Neural cell (in vitro differentiated cells): ENCODE measurements around the gene CDH1. TPM values are rescaled to one million over a fixed set of nuclear protein-coding genes. Genes with fewer than 3 reads are reported as not detected.

Experiments
- H2AFZ ChIP-seq: fragments of 200-600, 300-800 bp; sonication (generic), shearing (Covaris generic); 2 replicates; pipeline ENCODE4 v1.6.0; 2014; ENCODE audit warnings: low read depth, mild to moderate bottlenecking, antibody characterized with exemption, low read length, moderate library complexity
- H3F3A ChIP-seq: fragments of 200-600 bp; shearing (Covaris generic); 2 replicates; pipeline ENCODE4 v1.6.1; 2016; ENCODE audit warnings: mild to moderate bottlenecking, moderate library complexity, mixed read lengths, antibody characterized with exemption, low read length; ENCODE audit not compliant: insufficient read depth, poor library complexity, severe bottlenecking
- H3K27ac ChIP-seq: fragments of 200-600, 300-800 bp; sonication (generic), shearing (Covaris generic); 2 replicates; pipeline ENCODE4 v1.5.1; 2014; ENCODE audit warnings: mild to moderate bottlenecking, low read length, moderate library complexity
- H3K27me3 ChIP-seq: fragments of 300-800, 200-600 bp; sonication (generic), shearing (Covaris generic); 2 replicates; pipeline ENCODE4 v1.6.0; 2014; ENCODE audit warnings: mild to moderate bottlenecking, low read depth, low read length, moderate library complexity; ENCODE audit not compliant: insufficient read depth
- H3K36me3 ChIP-seq: fragments of 300-800, 200-600 bp; sonication (generic), shearing (Covaris generic); 2 replicates; pipeline ENCODE4 v1.5.1; 2014; ENCODE audit warnings: mild to moderate bottlenecking, antibody characterized with exemption, low read length, moderate library complexity; ENCODE audit not compliant: insufficient read depth
- H3K4me2 ChIP-seq: fragments of 300-800, 200-600 bp; sonication (generic), shearing (Covaris generic); 2 replicates; pipeline ENCODE4 v1.6.0; 2014; ENCODE audit warnings: mild to moderate bottlenecking, low read length
- H3K4me3 ChIP-seq: fragments of 300-800, 200-600 bp; sonication (generic), shearing (Covaris generic); 2 replicates; pipeline ENCODE4 v1.5.1; 2014; ENCODE audit warnings: mild to moderate bottlenecking, low read length, moderate library complexity
- H3K79me2 ChIP-seq: fragments of 200-600 bp; shearing (Covaris generic); replicated peaks from 2 replicates; pipeline ENCODE4 v1.6.0; 2014; ENCODE audit warnings: mild to moderate bottlenecking, low read length, moderate library complexity; ENCODE audit not compliant: insufficient read depth
- H3K9ac ChIP-seq: fragments of 300-800, 200-600 bp; sonication (generic), shearing (Covaris generic); 2 replicates; pipeline ENCODE4 v1.6.1; 2016; ENCODE audit warnings: mild to moderate bottlenecking, low read length, mixed read lengths
- H3K9me2 ChIP-seq: fragments of 200-600 bp; shearing (Covaris generic); 2 replicates; pipeline ENCODE4 v1.6.1; 2016; ENCODE audit warnings: mild to moderate bottlenecking, low read length, mixed read lengths; ENCODE audit not compliant: insufficient read depth
- H3K9me3 ChIP-seq: fragments of 200-600, 300-800 bp; sonication (generic), shearing (Covaris generic); 2 replicates; pipeline ENCODE4 v1.6.1; 2016; ENCODE audit warnings: mild to moderate bottlenecking, mixed run types, low read length, moderate library complexity, mixed read lengths
- H4K20me1 ChIP-seq: fragments of 200-600 bp; shearing (Covaris generic); 2 replicates; pipeline ENCODE4 v1.6.1; 2016; ENCODE audit warnings: mild to moderate bottlenecking, mixed run types; ENCODE audit not compliant: insufficient read depth
- CTCF ChIP-seq: fragments of 450-650 bp; IDR thresholded peaks from 2 replicates; pipeline ENCODE4 v1.5.1; 2014; ENCODE audit warnings: antibody characterized with exemption, mild to moderate bottlenecking, moderate library complexity; ENCODE audit not compliant: poor library complexity, severe bottlenecking
- EP300 ChIP-seq: fragments of 450-650 bp; conservative IDR thresholded peaks from 2 replicates; pipeline ENCODE4 v1.6.1; 2014; ENCODE audit warnings: antibody characterized with exemption, mild to moderate bottlenecking, moderate library complexity; ENCODE audit not compliant: poor library complexity, severe bottlenecking
- EZH2 ChIP-seq: fragments of 200-600, 300-800 bp; shearing (Covaris generic), sonication (generic); IDR thresholded peaks from 2 replicates; pipeline ENCODE4 v1.6.1; 2014; ENCODE audit warnings: antibody characterized with exemption, low read length, borderline replicate concordance, mild to moderate bottlenecking; ENCODE audit not compliant: insufficient read depth, poor library complexity, severe bottlenecking
- MXI1 ChIP-seq: fragments of 450-650 bp; conservative IDR thresholded peaks from 2 replicates; pipeline ENCODE4 v1.6.1; 2014; ENCODE audit warnings: antibody characterized with exemption, mild to moderate bottlenecking; ENCODE audit not compliant: poor library complexity, severe bottlenecking
- POLR2AphosphoS5 ChIP-seq: IDR thresholded peaks from 2 replicates; pipeline ENCODE4 v1.6.1; 2012
- RAD21 ChIP-seq: fragments of 450-650 bp; conservative IDR thresholded peaks from 2 replicates; pipeline ENCODE4 v1.6.1; 2014; ENCODE audit warnings: antibody characterized with exemption, mild to moderate bottlenecking, moderate library complexity
- REST ChIP-seq: IDR thresholded peaks from 2 replicates; pipeline ENCODE4 v1.6.1; 2012; ENCODE audit warnings: borderline replicate concordance
- SMC3 ChIP-seq: fragments of 450-650 bp; conservative IDR thresholded peaks from 2 replicates; pipeline ENCODE4 v1.6.1; 2014; ENCODE audit warnings: antibody characterized with exemption, mild to moderate bottlenecking, moderate library complexity; ENCODE audit not compliant: poor library complexity
- TAF1 ChIP-seq: IDR thresholded peaks from 2 replicates; pipeline ENCODE4 v1.6.1; 2012; ENCODE audit warnings: low read depth
- polyA plus RNA-seq: library from polyadenylated mRNA; depleted of rRNA; stranded (reverse); fragments of >200 nt; gene quantifications from 2 replicates; pipeline ENCODE4 v1.2.3, GENCODE V29; 2014

The CDH1 gene
- polyA plus RNA-seq, 1 donor from 2014 or later: 1.2 TPM

- Histone ChIP-seq H4K20me1 (no peaks in the 10 kb centered on the region), H3K79me2 (no peaks in the 10 kb centered on the region), H3K27me3 (no peaks in the 10 kb centered on the region), H3K9me2 (no peaks in the 10 kb centered on the region), H3F3A (no peaks in the 10 kb centered on the region), H3K36me3 (no peaks in the 10 kb centered on the region), H3K9ac (no peak overlapping the region), H3K9me3 (no peaks in the 10 kb centered on the region), H2AFZ (no peak overlapping the region), H3K4me3 (no peak overlapping the region), H3K4me2 (no peak overlapping the region), H3K27ac (no peak overlapping the region)
- no peak for TF ChIP-seq SMC3
- no peak for TF ChIP-seq REST
- no peak for TF ChIP-seq RAD21
- no peak for TF ChIP-seq MXI1
- TF ChIP-seq EZH2: no peak
- no peak for TF ChIP-seq EP300
- TF ChIP-seq TAF1: no peak
- TF ChIP-seq POLR2AphosphoS5: no peak
- TF ChIP-seq CTCF: no peak
Observed at GRCh38 chr16:68772871-68773270, 35.8 kb downstream of the CDH1 start.

GRCh38 chr16:68774982-68775634, 38.0 kb downstream of the CDH1 start:
- H3K27ac ChIP-seq: no peak overlapping the region
- H3K9me2 ChIP-seq: no peaks in the 10 kb centered on the region
- no peak for TF ChIP-seq RAD21
- TF ChIP-seq EP300: no peak
- no peak for TF ChIP-seq TAF1
- TF ChIP-seq EZH2: no peak
- no peak for TF ChIP-seq REST
- TF ChIP-seq POLR2AphosphoS5: no peak
- TF ChIP-seq MXI1: no peak
- no peak for TF ChIP-seq SMC3
- no peak for TF ChIP-seq CTCF

More at GRCh38 chr16:68774982-68775634, 38.0 kb downstream of the CDH1 start:
- no peaks in the 10 kb centered on the region for H3F3A ChIP-seq
- H3K27me3 ChIP-seq: no peaks in the 10 kb centered on the region
- H2AFZ ChIP-seq: no peak overlapping the region
- H3K79me2 ChIP-seq: no peaks in the 10 kb centered on the region
- no peak overlapping the region for H3K4me2 ChIP-seq
- H3K9me3 ChIP-seq: no peaks in the 10 kb centered on the region
- H3K36me3 ChIP-seq: no peaks in the 10 kb centered on the region
- no peak overlapping the region for H3K9ac ChIP-seq
- no peaks in the 10 kb centered on the region for H4K20me1 ChIP-seq
- H3K4me3 ChIP-seq: no peak overlapping the region
